Thymus (tissue), 11 donors: Measurements from ENCODE around the gene PPIB. TPM values are rescaled to one million over a fixed set of nuclear protein-coding genes. Genes with fewer than 3 reads are reported as not detected.

Experiments used
- DNase-seq, 9 donors: peaks; one replicate each; pipeline ENCODE4 v3.0.0-alpha.2; 2013; ENCODE audit warnings: low spot score in 9 of 9, low read depth in 6 of 9, missing footprints in 1 of 9
- H3K27ac ChIP-seq, 2 donors: one replicate each; pipeline ENCODE4 v1.5.1; 2013; ENCODE audit warnings: control low read depth in 1 of 2, low read depth in 1 of 2, low read length in 1 of 2, mild to moderate bottlenecking in 1 of 2, moderate library complexity in 1 of 2
- H3K27me3 ChIP-seq, 2 donors: one replicate each; pipeline ENCODE4 v1.5.1; 2013; ENCODE audit warnings: low read length in 1 of 2; ENCODE audit not compliant: control insufficient read depth in 2 of 2, insufficient read depth in 1 of 2
- H3K36me3 ChIP-seq, 2 donors: one replicate each; pipeline ENCODE4 v1.5.1; 2013; ENCODE audit warnings: low read length in 1 of 2, mild to moderate bottlenecking in 1 of 2, moderate library complexity in 1 of 2; ENCODE audit not compliant: control insufficient read depth in 2 of 2, insufficient read depth in 2 of 2
- H3K4me1 ChIP-seq, 2 donors: one replicate each; pipeline ENCODE4 v1.5.1; 2013; ENCODE audit warnings: low read length in 2 of 2; ENCODE audit not compliant: control insufficient read depth in 2 of 2, insufficient read depth in 2 of 2
- H3K4me3 ChIP-seq, 2 donors: one replicate each; pipeline ENCODE4 v1.5.1; 2013; ENCODE audit warnings: low read length in 2 of 2, control low read depth in 1 of 2, mild to moderate bottlenecking in 1 of 2
- H3K9me3 ChIP-seq, 2 donors: one replicate each; pipeline ENCODE4 v1.5.1; 2013; ENCODE audit warnings: low read length in 1 of 2, mild to moderate bottlenecking in 1 of 2; ENCODE audit not compliant: control insufficient read depth in 2 of 2, insufficient read depth in 1 of 2
- WGBS: extraction: QIAGEN DNeasy Blood & Tissue Kit; methylation state at CpG from one replicate; pipeline ENCODE4 v1.1.7; 2013; 5-methylcytosine and 5-hydroxymethylcytosine counted together
- polyA plus RNA-seq: library from polyadenylated mRNA; stranded (reverse); fragments of 200-250 nt; gene quantifications from one replicate; pipeline ENCODE4 v1.2.3, GENCODE V29; 2013
- total RNA-seq: library from RNA; stranded (reverse); fragments of 120-200 nt; gene quantifications from one replicate; pipeline ENCODE4 v1.2.4, GENCODE V29; 2013
- donor health status: healthy.

PPIB gene
- total and polyA plus RNA-seq, 2 donors = 344 to 382 TPM

- 45% methylated on average over 14 of the region's 14 CpGs for WGBS
- Histone ChIP-seq H3K27me3 (no peaks in the 10 kb centered on the region), H3K27ac (peak overlapping the region; percentile 79 to 92), H3K4me1 (peaks cover 10 to 29% of the 10 kb centered on the region in 2 donors), H3K4me3 (peak overlapping the region; percentile 58 to 94), H3K36me3 (peaks cover 23 to 29% of the 10 kb centered on the region in 2 donors), H3K9me3 (no peaks in the 10 kb centered on the region)
- DNase-seq = no peak
These were observed 989 bp upstream of the PPIB start for GRCh38 chr15:64163659-64164362.

GRCh38 chr15:64162478-64162868 lies 349 bp downstream of the PPIB start:
- Histone ChIP-seq H3K4me1 (peaks cover 10 to 29% of the 10 kb centered on the region in 2 donors), H3K4me3 (peak overlapping the region; percentile 85 to 94), H3K9me3 (no peaks in the 10 kb centered on the region), H3K27me3 (no peaks in the 10 kb centered on the region), H3K36me3 (peaks cover 36 to 42% of the 10 kb centered on the region in 2 donors), H3K27ac (peak overlapping the region; percentile 69 to 88)
- no peak for DNase-seq
- 1% methylated on average over 21 of the region's 21 CpGs for WGBS

GRCh38 chr15:64161688-64162477 lies 939 bp downstream of the PPIB start:
- Histone ChIP-seq H3K36me3 (peaks cover 42 to 48% of the 10 kb centered on the region in 2 donors), H3K4me1 (peaks cover 10 to 29% of the 10 kb centered on the region in 2 donors), H3K4me3 (peak overlapping the region; percentile 85 to 94), H3K9me3 (no peaks in the 10 kb centered on the region), H3K27me3 (no peaks in the 10 kb centered on the region), H3K27ac (peak overlapping the region in 1 of 2 donors; percentile 69)
- DNase-seq = no peak
- WGBS = 86% methylated on average over 12 of the region's 12 CpGs

DNA sequence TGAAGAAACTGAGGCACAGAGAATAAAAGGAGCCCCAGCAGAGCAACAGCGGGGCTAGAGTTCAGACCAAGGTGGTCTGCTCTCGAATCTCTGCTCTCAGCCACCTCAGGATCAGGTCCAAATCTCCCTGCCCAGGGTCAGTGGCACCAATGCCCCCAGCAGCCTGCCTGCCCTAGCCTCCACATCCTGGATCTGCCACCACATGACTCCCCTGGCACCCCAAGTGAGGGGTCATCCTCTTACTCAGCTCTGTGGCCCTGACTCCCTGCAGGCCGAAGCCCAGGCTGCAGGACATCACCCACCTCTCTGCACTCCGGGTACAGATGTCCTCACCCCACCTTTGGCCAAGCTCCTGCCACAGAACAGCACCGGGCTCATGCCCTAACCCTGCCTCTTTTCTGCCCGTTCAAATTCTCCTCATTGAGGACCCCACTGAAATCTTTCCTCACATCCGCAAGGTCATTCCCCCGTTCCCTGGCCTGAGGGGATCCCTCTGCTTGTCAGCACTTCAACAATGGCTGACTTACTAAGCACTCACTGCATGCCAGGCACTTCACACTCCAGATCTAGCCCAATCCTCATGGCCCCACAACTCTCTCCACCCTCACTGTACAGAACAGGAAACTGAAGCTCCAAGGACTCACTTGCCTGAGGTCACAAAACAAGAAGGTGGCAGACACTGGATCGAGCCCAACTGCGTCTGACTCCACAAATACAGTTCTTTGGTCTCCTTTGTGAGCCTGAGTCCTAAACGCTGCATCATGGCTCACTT lies 4.3 kb downstream of the PPIB start:
- H3K4me3 ChIP-seq = no peak overlapping the region
- no peak overlapping the region for H3K27ac ChIP-seq
- 95% methylated on average over 11 of the region's 11 CpGs for WGBS
- H3K27me3 ChIP-seq = no peaks in the 10 kb centered on the region
- no peak for DNase-seq
- peaks cover 71 to 72% of the 10 kb centered on the region in 2 donors for H3K36me3 ChIP-seq
- peaks cover 10 to 28% of the 10 kb centered on the region in 2 donors for H3K4me1 ChIP-seq
- H3K9me3 ChIP-seq = no peaks in the 10 kb centered on the region

DNA sequence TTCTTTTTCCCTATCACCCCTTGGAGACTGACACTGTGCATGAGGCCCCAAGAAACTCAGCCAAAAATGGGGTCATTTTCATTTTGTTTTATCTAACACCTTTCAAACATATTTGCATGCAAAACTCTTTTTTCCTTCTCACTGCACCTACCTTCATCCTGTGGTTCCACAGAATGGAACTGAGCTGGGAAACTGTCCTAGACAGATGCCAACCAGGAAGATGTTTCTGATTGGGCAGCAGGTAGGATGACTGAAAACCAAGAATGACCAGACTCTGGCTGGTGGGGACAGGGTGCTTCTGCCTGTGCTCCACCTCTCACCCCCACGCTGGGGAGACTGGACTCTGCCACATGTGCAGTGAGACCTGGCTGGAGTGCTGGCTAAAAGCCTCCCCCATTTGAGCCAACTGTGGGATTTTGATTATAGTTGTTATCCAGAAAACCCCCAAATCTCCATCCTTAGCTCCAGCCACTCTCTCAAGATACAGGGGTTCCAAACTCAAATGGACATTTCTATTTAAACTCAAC lies 5.2 kb downstream of the PPIB start:
- 98% methylated on average over 1 of the region's 1 CpG for WGBS
- Histone ChIP-seq H3K27ac (no peak overlapping the region), H3K4me3 (no peak overlapping the region), H3K4me1 (peaks cover 17 to 35% of the 10 kb centered on the region in 2 donors), H3K27me3 (peaks cover 7 to 8% of the 10 kb centered on the region in 2 donors), H3K9me3 (no peaks in the 10 kb centered on the region), H3K36me3 (peaks cover 71 to 72% of the 10 kb centered on the region in 2 donors)
- no peak for DNase-seq

DNA sequence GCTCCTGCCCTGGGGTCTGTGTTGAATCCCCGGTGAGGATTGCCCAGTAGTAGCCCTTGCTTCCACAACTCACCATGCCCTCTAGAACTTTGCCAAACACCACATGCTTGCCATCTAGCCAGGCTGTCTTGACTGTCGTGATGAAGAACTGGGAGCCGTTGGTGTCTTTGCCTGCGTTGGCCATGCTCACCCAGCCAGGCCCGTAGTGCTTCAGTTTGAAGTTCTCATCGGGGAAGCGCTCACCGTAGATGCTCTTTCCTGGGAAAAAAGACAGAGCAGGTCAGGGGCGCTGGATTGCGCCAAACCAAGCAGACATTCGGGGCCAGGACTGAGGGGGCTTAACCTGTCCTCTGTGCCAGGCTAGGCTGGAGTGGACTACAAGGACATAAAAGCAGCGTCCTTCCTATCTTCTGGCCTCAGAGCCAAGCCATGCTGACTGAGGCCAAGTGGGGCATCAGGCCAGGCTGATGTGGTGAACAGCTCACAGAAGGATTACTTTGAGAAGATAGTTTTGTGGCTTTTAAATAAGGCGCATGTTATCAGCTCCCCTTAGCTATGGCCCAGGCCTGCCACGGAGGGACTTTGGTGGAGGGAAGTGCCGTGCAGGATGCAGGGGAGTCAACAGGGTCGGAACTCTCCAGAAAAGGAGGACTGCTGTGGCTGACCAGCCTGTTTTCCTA lies 6.0 kb downstream of the PPIB start:
- H3K9me3 ChIP-seq = no peaks in the 10 kb centered on the region
- H3K4me3 ChIP-seq = no peak overlapping the region
- H3K27me3 ChIP-seq = peaks cover 16 to 17% of the 10 kb centered on the region in 2 donors
- H3K27ac ChIP-seq = peak overlapping the region in 1 of 2 donors; percentile 38
- WGBS = 97% methylated on average over 16 of the region's 16 CpGs
- peaks cover 69 to 72% of the 10 kb centered on the region in 2 donors for H3K36me3 ChIP-seq
- H3K4me1 ChIP-seq = peaks cover 21 to 38% of the 10 kb centered on the region in 2 donors
- no peak for DNase-seq

DNA sequence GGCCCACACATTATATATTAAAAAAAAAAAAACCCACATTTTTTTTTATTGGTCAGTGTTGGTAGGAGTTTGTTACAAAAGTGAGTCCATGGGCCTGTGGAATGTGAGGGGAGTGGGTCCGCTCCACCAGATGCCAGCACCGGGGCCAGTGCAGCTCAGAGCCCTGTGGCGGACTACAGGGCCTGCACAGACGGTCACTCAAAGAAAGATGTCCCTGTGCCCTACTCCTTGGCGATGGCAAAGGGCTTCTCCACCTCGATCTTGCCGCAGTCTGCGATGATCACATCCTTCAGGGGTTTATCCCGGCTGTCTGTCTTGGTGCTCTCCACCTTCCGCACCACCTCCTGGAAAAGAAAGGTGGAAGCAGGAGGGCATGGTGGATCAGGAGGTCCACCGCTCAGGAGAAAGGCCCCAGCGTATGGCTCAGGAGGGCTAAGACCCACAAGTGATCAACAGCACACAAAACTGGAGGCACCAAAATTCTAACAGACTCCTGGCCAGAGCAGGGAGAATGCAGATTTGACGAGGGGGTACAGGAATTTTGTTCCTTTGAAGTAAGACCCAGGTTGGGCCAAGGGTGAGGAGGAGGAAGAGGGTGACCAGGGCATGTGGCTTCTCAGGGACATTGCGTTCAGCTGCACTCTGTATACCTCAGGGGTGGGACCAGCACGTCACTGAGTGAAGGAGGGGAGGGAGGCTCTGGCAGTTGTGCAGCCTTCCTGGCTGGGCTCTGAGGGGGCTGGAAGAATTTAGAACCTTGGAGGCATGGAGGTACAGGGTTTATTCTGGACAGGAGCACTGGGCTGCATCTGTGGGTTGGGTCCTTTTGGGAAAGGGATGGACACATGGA lies 6.8 kb downstream of the PPIB start:
- H3K27me3 ChIP-seq = peaks cover 20 to 25% of the 10 kb centered on the region in 2 donors
- H3K4me1 ChIP-seq = peaks cover 23 to 36% of the 10 kb centered on the region in 2 donors
- H3K36me3 ChIP-seq = peaks cover 61 to 68% of the 10 kb centered on the region in 2 donors
- no peak for DNase-seq
- H3K9me3 ChIP-seq = no peaks in the 10 kb centered on the region
- H3K4me3 ChIP-seq = no peak overlapping the region
- no peak overlapping the region for H3K27ac ChIP-seq
- WGBS = 98% methylated on average over 15 of the region's 15 CpGs
